Neuronal stem cell (in vitro differentiated cells): ENCODE data around the gene KRT33A. TPM values are rescaled to one million over a fixed set of nuclear protein-coding genes. Genes with fewer than 3 reads are reported as not detected.
"Not testable (repeated sequence)": the region's sequence is repeated elsewhere in the genome, so short reads cannot be mapped to it uniquely, and the experiment has no call there.

Experiments used
- DNase-seq: peaks from one replicate; pipeline ENCODE4 v3.0.0-alpha.2; 2013; ENCODE audit warnings: low spot score
- H2AFZ ChIP-seq: one replicate; pipeline ENCODE4 v1.6.1; 2013; ENCODE audit warnings: mild to moderate bottlenecking, low read length, inconsistent platforms
- H2AK5ac ChIP-seq: 2 replicates; pipeline ENCODE4 v1.6.1; 2013; ENCODE audit warnings: low read depth, mild to moderate bottlenecking, inconsistent platforms, low read length, moderate library complexity, mixed read lengths
- H2BK120ac ChIP-seq: 2 replicates; pipeline ENCODE4 v1.6.1; 2013; ENCODE audit warnings: low read depth, mild to moderate bottlenecking, inconsistent platforms, low read length, moderate library complexity, mixed read lengths
- H2BK12ac ChIP-seq: one replicate; pipeline ENCODE4 v1.6.1; 2013; ENCODE audit warnings: low read length, inconsistent platforms
- H2BK15ac ChIP-seq: 2 replicates; pipeline ENCODE4 v1.6.1; 2013; ENCODE audit warnings: mild to moderate bottlenecking, low read length, inconsistent platforms, mixed read lengths
- H2BK5ac ChIP-seq: one replicate; pipeline ENCODE4 v1.6.1; 2013; ENCODE audit warnings: inconsistent platforms, mild to moderate bottlenecking, low read length, moderate library complexity
- H3K14ac ChIP-seq: one replicate; pipeline ENCODE4 v1.6.1; 2013; ENCODE audit warnings: low read length, inconsistent platforms
- H3K18ac ChIP-seq: 2 replicates; pipeline ENCODE4 v1.6.1; 2013; ENCODE audit warnings: low read length, inconsistent platforms
- H3K23ac ChIP-seq: 2 replicates; pipeline ENCODE4 v1.6.1; 2013; ENCODE audit warnings: low read depth, mild to moderate bottlenecking, mixed read lengths, low read length, inconsistent platforms; ENCODE audit not compliant: poor library complexity
- H3K27ac ChIP-seq: replicated peaks from 3 replicates; pipeline ENCODE4 v1.5.1; 2013; ENCODE audit warnings: low read length, inconsistent platforms
- H3K27me3 ChIP-seq, 3 experiments: 2 replicates each; pipeline ENCODE4 v1.6.1; 2013; ENCODE audit warnings: low read length in 3 of 3, mild to moderate bottlenecking in 2 of 3, inconsistent platforms in 1 of 3, low read depth in 1 of 3, mixed read lengths in 1 of 3, moderate library complexity in 1 of 3; ENCODE audit not compliant: control insufficient read depth in 3 of 3, insufficient read depth in 3 of 3
- H3K36me3 ChIP-seq, 2 donors: replicated peaks in 1 of 2; 2 replicates each; pipeline ENCODE4 v1.6.1; 2013; ENCODE audit warnings: low read length in 2 of 2; ENCODE audit not compliant: control insufficient read depth in 2 of 2, insufficient read depth in 2 of 2
- H3K4ac ChIP-seq: 2 replicates; pipeline ENCODE4 v1.6.1; 2013; ENCODE audit warnings: inconsistent platforms, mild to moderate bottlenecking, low read length, moderate library complexity
- H3K4me1 ChIP-seq, 2 donors: 1 replicate in 1 of 2; 2 replicates in 1 of 2; pipeline ENCODE4 v1.6.1; 2013; ENCODE audit warnings: low read length in 2 of 2, low read depth in 1 of 2; ENCODE audit not compliant: control insufficient read depth in 2 of 2, insufficient read depth in 1 of 2
- H3K4me2 ChIP-seq: one replicate; pipeline ENCODE4 v1.6.1; 2013; ENCODE audit warnings: mild to moderate bottlenecking, low read length, inconsistent platforms; ENCODE audit not compliant: insufficient read depth, poor library complexity, severe bottlenecking
- H3K4me3 ChIP-seq, 2 donors: 2 replicates each; pipeline ENCODE4 v1.5.1; 2013; ENCODE audit warnings: low read length in 2 of 2, mild to moderate bottlenecking in 2 of 2, inconsistent platforms in 1 of 2, moderate library complexity in 1 of 2
- H3K79me1 ChIP-seq: one replicate; pipeline ENCODE4 v1.6.1; 2013; ENCODE audit warnings: low read depth, mild to moderate bottlenecking, inconsistent platforms, low read length, moderate library complexity
- H3K9ac ChIP-seq: one replicate; pipeline ENCODE4 v1.6.1; 2013; ENCODE audit warnings: mild to moderate bottlenecking, low read depth, low read length, inconsistent platforms; ENCODE audit not compliant: poor library complexity
- H3K9me3 ChIP-seq, 2 donors: replicated peaks in 1 of 2; 2 replicates each; pipeline versions ENCODE3 to v1.6.1; 2013; ENCODE audit warnings: low read length in 2 of 2, mild to moderate bottlenecking in 2 of 2, inconsistent platforms in 1 of 2, low read depth in 1 of 2, mixed read lengths in 1 of 2, moderate library complexity in 1 of 2; ENCODE audit not compliant: control insufficient read depth in 2 of 2, insufficient read depth in 1 of 2
- H4K8ac ChIP-seq: one replicate; pipeline ENCODE4 v1.6.1; 2013; ENCODE audit warnings: low read depth, mild to moderate bottlenecking, inconsistent platforms, low read length, moderate library complexity
- H4K91ac ChIP-seq: one replicate; pipeline ENCODE4 v1.6.1; 2013; ENCODE audit warnings: low read length, low read depth, mild to moderate bottlenecking, inconsistent platforms; ENCODE audit not compliant: poor library complexity
- WGBS, 2 donors: extraction: QIAGEN DNeasy Blood & Tissue Kit; methylation state at CpG; one replicate each; pipeline ENCODE4 v1.1.7; 2013; ENCODE audit warnings: missing lambda C conversion rate in 2 of 2, mixed read lengths in 1 of 2; ENCODE audit not compliant: insufficient read length in 2 of 2, insufficient replicate concordance in 1 of 2; ENCODE audit errors: extremely low coverage in 2 of 2; 5-methylcytosine and 5-hydroxymethylcytosine counted together
- polyA plus RNA-seq, 2 experiments: library from polyadenylated mRNA; stranded (reverse); fragments of 200-250 nt; gene quantifications; one replicate each; pipeline ENCODE4 v1.2.3, GENCODE V29; 2013

KRT33A gene
- polyA plus RNA-seq (2013, experiment 1 of 2) = not detected
- polyA plus RNA-seq (2013, experiment 2 of 2) = not detected

- not testable (repeated sequence) for H3K27me3 ChIP-seq, H3K36me3 ChIP-seq, H2BK120ac ChIP-seq, DNase-seq, H2BK5ac ChIP-seq, H3K4ac ChIP-seq, H4K91ac ChIP-seq, H2BK12ac ChIP-seq, H3K18ac ChIP-seq, H3K9ac ChIP-seq, H3K4me3 ChIP-seq, H3K79me1 ChIP-seq, H3K9me3 ChIP-seq, H3K4me2 ChIP-seq, H2AK5ac ChIP-seq, H3K14ac ChIP-seq, H2AFZ ChIP-seq, H3K4me1 ChIP-seq, H4K8ac ChIP-seq, H3K27ac ChIP-seq, H2BK15ac ChIP-seq, H3K23ac ChIP-seq
- no CpG with 5 or more reads among the region's 16 CpGs for WGBS, 2 donors
These were observed at the start of gene KRT33A for GRCh38 chr17:41350381-41350878. Gene KRT33A, minus strand, starts transcription at chr17:41350828. Its CDS starts 61 bp downstream, at chr17:41350767.

- Histone ChIP-seq H3K23ac (no peak within 1 kb of the TSS), H3K4me2 (no peak within 1 kb of the TSS), H3K4ac (no peak within 1 kb of the TSS), H2BK120ac (no peak within 1 kb of the TSS), H3K4me3 (no peak within 1 kb of the TSS), H3K4me1 (no peaks in the 10 kb centered on the region), H3K79me1 (no peaks in the 10 kb centered on the region), H3K9me3 (no peaks in the 10 kb centered on the region), H4K8ac (no peak within 1 kb of the TSS), H4K91ac (no peak within 1 kb of the TSS), H2AK5ac (no peak within 1 kb of the TSS), H2BK12ac (no peak within 1 kb of the TSS), H2AFZ (no peak within 1 kb of the TSS), H3K27ac (no peak within 1 kb of the TSS), H2BK5ac (no peak within 1 kb of the TSS), H3K14ac (no peak within 1 kb of the TSS), H3K9ac (no peak within 1 kb of the TSS), H3K27me3 (peaks cover 0 to 4% (median 0%) of the 10 kb centered on the region in 3 experiments), H3K36me3 (no peaks in the 10 kb centered on the region), H3K18ac (no peak within 1 kb of the TSS), H2BK15ac (no peak within 1 kb of the TSS)
- DNase-seq = no peak
- WGBS, 2 donors = no CpG with 5 or more reads among the region's 16 CpGs
These were observed 46.5 kb upstream of the KRT33A start, which contains the start of gene KRT31 for GRCh38 chr17:41396996-41397660. Gene KRT31, minus strand, starts transcription at chr17:41397608. Its CDS starts 69 bp downstream, at chr17:41397539.

GRCh38 chr17:41396340-41396739 lies 45.7 kb upstream of the KRT33A start:
- no peak overlapping the region for H3K9ac ChIP-seq
- H2BK5ac ChIP-seq = no peak overlapping the region
- H4K91ac ChIP-seq = no peak overlapping the region
- no peaks in the 10 kb centered on the region for H3K4me1 ChIP-seq
- no peak overlapping the region for H2AK5ac ChIP-seq
- no peak overlapping the region for H3K4me3 ChIP-seq
- no peak overlapping the region for H3K23ac ChIP-seq
- no peaks in the 10 kb centered on the region for H3K9me3 ChIP-seq
- no peak overlapping the region for H3K27ac ChIP-seq
- no peak overlapping the region for H2BK12ac ChIP-seq
- H2AFZ ChIP-seq = no peak overlapping the region
- no CpG with 5 or more reads among the region's 7 CpGs for WGBS, 2 donors
- no peaks in the 10 kb centered on the region for H3K36me3 ChIP-seq
- DNase-seq = no peak
- no peaks in the 10 kb centered on the region for H3K79me1 ChIP-seq
- H3K4ac ChIP-seq = no peak overlapping the region
- no peak overlapping the region for H2BK120ac ChIP-seq
- H4K8ac ChIP-seq = no peak overlapping the region
- peaks cover 0 to 4% (median 0%) of the 10 kb centered on the region in 3 experiments for H3K27me3 ChIP-seq
- no peak overlapping the region for H3K18ac ChIP-seq
- no peak overlapping the region for H3K4me2 ChIP-seq
- H2BK15ac ChIP-seq = no peak overlapping the region
- no peak overlapping the region for H3K14ac ChIP-seq

GRCh38 chr17:41395611-41396010 lies 45.0 kb upstream of the KRT33A start:
- Histone ChIP-seq H2AK5ac (no peak overlapping the region), H2BK5ac (no peak overlapping the region), H2BK12ac (no peak overlapping the region), H2AFZ (no peak overlapping the region), H3K36me3 (no peaks in the 10 kb centered on the region), H3K4me1 (no peaks in the 10 kb centered on the region), H3K4me3 (no peak overlapping the region), H3K4me2 (no peak overlapping the region), H3K14ac (no peak overlapping the region), H3K9ac (no peak overlapping the region), H3K79me1 (no peaks in the 10 kb centered on the region), H3K9me3 (no peaks in the 10 kb centered on the region), H2BK120ac (no peak overlapping the region), H3K23ac (no peak overlapping the region), H4K8ac (no peak overlapping the region), H3K27me3 (peaks cover 0 to 4% (median 0%) of the 10 kb centered on the region in 3 experiments), H4K91ac (no peak overlapping the region), H3K4ac (no peak overlapping the region), H3K18ac (no peak overlapping the region), H2BK15ac (no peak overlapping the region), H3K27ac (no peak overlapping the region)
- no CpG with 5 or more reads among the region's 1 CpG for WGBS, 2 donors
- DNase-seq = no peak
